ENCODE measurements around the gene CRISP2. TPM values are rescaled to one million over a fixed set of nuclear protein-coding genes. Genes with fewer than 3 reads are reported as not detected.

CRISP2 gene
- total and polyA plus RNA-seq, 2 of the 13 experiments (the other 11 are each of a cell fraction or from before 2014, with no cell fraction given) = not detected

DNA sequence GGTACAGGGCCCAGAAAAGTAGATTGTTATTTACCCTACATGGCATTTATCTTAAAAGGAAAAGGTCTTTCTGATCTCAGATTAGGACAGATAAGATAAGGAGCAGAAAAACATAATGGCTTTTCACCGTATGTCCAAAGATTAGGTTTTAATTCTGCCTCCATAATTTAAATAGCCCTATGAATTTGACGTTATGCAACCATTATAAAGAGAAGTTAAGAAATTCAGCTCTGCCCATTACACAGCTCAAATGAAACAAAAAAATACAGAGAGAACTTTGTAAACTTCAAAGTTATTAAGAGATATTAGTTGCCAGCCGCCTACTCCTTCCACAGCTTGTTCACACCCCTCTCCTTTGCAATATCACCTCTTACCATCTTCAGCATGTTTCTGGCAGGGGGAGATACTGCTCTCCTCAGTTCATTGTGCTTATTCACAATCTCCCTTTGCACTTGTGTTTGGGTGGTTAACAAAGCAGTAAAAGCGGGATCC is 22.7 kb upstream of the CRISP2 start:
- no TSS peak for BruUV-seq (replicated peaks)
- ATAC-seq (no peak), FAIRE-seq (no peak), DNase-seq (ENCODE audit: low spot score) (no peak)
- ChIA-PET POLR2A (no interaction called here), CTCF (ENCODE audit: low intra/inter-chr PET ratio, low total read pairs) (no interaction called here)
- no peak overlapping the region for H3K4me2 ChIP-seq (ENCODE audit: low read depth, low read length)
- H3K4me3 ChIP-seq (replicated peaks in 1 of 3; ENCODE audit: insufficient read depth in 1 of 3, low read depth in 2 of 3, low read length in 3 of 3) = no peak overlapping the region
- TF ChIP-seq, protein P1, sequence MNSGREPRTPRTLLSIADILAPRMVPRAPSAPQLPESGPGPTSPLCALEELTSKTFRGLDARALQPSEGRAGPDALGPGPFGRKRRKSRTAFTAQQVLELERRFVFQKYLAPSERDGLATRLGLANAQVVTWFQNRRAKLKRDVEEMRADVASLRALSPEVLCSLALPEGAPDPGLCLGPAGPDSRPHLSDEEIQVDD (CRISPR knock-in tag; IDR thresholded peaks at IDR 0.05; ENCODE audit: borderline replicate concordance) = no peak
- TF ChIP-seq SPEN (CRISPR knock-in tag; IDR thresholded peaks at IDR 0.05; ENCODE audit: low read depth) (no peak), ZFYVE20 (CRISPR knock-in tag; IDR thresholded peaks at IDR 0.05; ENCODE audit: borderline replicate concordance, low read depth) (no peak), ZFY (CRISPR knock-in tag; IDR thresholded peaks at IDR 0.05) (no peak), ZNF138 (CRISPR knock-in tag; IDR thresholded peaks at IDR 0.05; ENCODE audit: low read depth) (no peak), ZNF564 (CRISPR knock-in tag; IDR thresholded peaks at IDR 0.05) (no peak), MIER3 (CRISPR knock-in tag; IDR thresholded peaks at IDR 0.05; ENCODE audit: borderline replicate concordance) (no peak)
- H3K27ac ChIP-seq (ENCODE audit: extremely low read length, insufficient read depth, low read length) = no peak overlapping the region
- H3K79me2 ChIP-seq (ENCODE audit: insufficient read depth, low read length) = no peaks in the 10 kb centered on the region
- intact Hi-C loops (cut with micrococcal nuclease; ENCODE audit: unreplicated experiment) = no loop called here
- H3K9me3 ChIP-seq (ENCODE audit: low read length) = no peaks in the 10 kb centered on the region
- H3K9ac ChIP-seq (ENCODE audit: insufficient read depth, low read depth, low read length) = no peak overlapping the region
- no peaks in the 10 kb centered on the region for H4K20me1 ChIP-seq (ENCODE audit: insufficient read depth, low read length)
- no peaks in the 10 kb centered on the region for H3K27me3 ChIP-seq (ENCODE audit: control insufficient read depth in 1 of 2, insufficient read depth in 2 of 2, low read length in 2 of 2)
- in situ Hi-C loops (cut with HindIII; ENCODE audit: extremely low pct_ligation_motif_present, low pct_unique_long_range_greater_than_20kb) = no loop called here
- no peak overlapping the region for H2AFZ ChIP-seq (ENCODE audit: low read length)
- H3K36me3 ChIP-seq (replicated peaks in 1 of 2; ENCODE audit: control insufficient read depth in 1 of 2, insufficient read depth in 2 of 2, low read length in 2 of 2) = no peaks in the 10 kb centered on the region
- no peaks in the 10 kb centered on the region for H3K4me1 ChIP-seq (ENCODE audit: insufficient read depth, low read length)
- 5% methylated on average over 4 of the region's 4 CpGs for WGBS (ENCODE audit: low lambda C conversion rate)

DNA sequence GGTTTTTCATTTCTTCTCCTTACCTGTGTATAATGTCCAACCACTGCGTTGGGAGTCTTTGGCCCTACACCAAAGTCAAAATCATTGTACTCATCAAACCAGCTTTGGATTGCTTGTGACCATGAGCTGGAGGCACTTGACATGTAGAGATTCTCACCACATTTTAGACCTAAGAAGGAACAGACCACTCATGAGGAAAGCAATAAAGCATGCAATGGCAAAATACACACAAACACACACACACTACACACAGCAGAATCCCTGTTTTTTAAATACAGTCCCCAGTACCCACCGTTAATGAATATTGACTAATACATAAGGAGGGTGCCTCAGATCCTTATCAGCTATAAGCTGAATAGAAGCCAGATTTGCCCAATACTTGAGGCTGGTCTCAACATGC is 20.3 kb upstream of the CRISP2 start:
- ATAC-seq = no peak
- no TSS peak for BruUV-seq (replicated peaks)
- H2AFZ ChIP-seq (ENCODE audit: low read length) = no peak overlapping the region
- no peaks in the 10 kb centered on the region for H3K9me3 ChIP-seq (ENCODE audit: low read length)
- WGBS (ENCODE audit: low lambda C conversion rate) = 0% methylated on average over 2 of the region's 2 CpGs
- in situ Hi-C loops (cut with HindIII; ENCODE audit: extremely low pct_ligation_motif_present, low pct_unique_long_range_greater_than_20kb) = no loop called here
- H4K20me1 ChIP-seq (ENCODE audit: insufficient read depth, low read length) = no peaks in the 10 kb centered on the region
- no peaks in the 10 kb centered on the region for H3K36me3 ChIP-seq (replicated peaks in 1 of 2; ENCODE audit: control insufficient read depth in 1 of 2, insufficient read depth in 2 of 2, low read length in 2 of 2)
- H3K4me3 ChIP-seq (replicated peaks in 1 of 3; ENCODE audit: insufficient read depth in 1 of 3, low read depth in 2 of 3, low read length in 3 of 3) = no peak overlapping the region
- no peak overlapping the region for H3K27ac ChIP-seq (ENCODE audit: extremely low read length, insufficient read depth, low read length)
- H3K79me2 ChIP-seq (ENCODE audit: insufficient read depth, low read length) = no peaks in the 10 kb centered on the region
- DNase-seq (ENCODE audit: low spot score) = no peak
- H3K4me2 ChIP-seq (ENCODE audit: low read depth, low read length) = no peak overlapping the region
- POLR2A ChIA-PET = no interaction called here
- FAIRE-seq = no peak
- no peak overlapping the region for H3K9ac ChIP-seq (ENCODE audit: insufficient read depth, low read depth, low read length)
- CTCF ChIA-PET (ENCODE audit: low intra/inter-chr PET ratio, low total read pairs) = no interaction called here
- H3K4me1 ChIP-seq (ENCODE audit: insufficient read depth, low read length) = no peaks in the 10 kb centered on the region
- intact Hi-C loops (cut with micrococcal nuclease; ENCODE audit: unreplicated experiment) = no loop called here
- H3K27me3 ChIP-seq (ENCODE audit: control insufficient read depth in 1 of 2, insufficient read depth in 2 of 2, low read length in 2 of 2) = no peaks in the 10 kb centered on the region
- TF ChIP-seq, protein P2, sequence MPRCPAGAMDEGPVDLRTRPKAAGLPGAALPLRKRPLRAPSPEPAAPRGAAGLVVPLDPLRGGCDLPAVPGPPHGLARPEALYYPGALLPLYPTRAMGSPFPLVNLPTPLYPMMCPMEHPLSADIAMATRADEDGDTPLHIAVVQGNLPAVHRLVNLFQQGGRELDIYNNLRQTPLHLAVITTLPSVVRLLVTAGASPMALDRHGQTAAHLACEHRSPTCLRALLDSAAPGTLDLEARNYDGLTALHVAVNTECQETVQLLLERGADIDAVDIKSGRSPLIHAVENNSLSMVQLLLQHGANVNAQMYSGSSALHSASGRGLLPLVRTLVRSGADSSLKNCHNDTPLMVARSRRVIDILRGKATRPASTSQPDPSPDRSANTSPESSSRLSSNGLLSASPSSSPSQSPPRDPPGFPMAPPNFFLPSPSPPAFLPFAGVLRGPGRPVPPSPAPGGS (CRISPR knock-in tag; IDR thresholded peaks at IDR 0.05) = no peak
- TF ChIP-seq, protein P3, sequence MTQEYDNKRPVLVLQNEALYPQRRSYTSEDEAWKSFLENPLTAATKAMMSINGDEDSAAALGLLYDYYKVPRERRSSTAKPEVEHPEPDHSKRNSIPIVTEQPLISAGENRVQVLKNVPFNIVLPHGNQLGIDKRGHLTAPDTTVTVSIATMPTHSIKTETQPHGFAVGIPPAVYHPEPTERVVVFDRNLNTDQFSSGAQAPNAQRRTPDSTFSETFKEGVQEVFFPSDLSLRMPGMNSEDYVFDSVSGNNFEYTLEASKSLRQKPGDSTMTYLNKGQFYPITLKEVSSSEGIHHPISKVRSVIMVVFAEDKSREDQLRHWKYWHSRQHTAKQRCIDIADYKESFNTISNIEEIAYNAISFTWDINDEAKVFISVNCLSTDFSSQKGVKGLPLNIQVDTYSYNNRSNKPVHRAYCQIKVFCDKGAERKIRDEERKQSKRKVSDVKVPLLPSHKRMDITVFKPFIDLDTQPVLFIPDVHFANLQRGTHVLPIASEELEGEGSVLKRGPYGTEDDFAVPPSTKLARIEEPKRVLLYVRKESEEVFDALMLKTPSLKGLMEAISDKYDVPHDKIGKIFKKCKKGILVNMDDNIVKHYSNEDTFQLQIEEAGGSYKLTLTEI (CRISPR knock-in tag; conservative IDR thresholded peaks at IDR 0.05) = no peak
- TF ChIP-seq, protein P4, sequence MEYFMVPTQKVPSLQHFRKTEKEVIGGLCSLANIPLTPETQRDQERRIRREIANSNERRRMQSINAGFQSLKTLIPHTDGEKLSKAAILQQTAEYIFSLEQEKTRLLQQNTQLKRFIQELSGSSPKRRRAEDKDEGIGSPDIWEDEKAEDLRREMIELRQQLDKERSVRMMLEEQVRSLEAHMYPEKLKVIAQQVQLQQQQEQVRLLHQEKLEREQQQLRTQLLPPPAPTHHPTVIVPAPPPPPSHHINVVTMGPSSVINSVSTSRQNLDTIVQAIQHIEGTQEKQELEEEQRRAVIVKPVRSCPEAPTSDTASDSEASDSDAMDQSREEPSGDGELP (IDR thresholded peaks at IDR 0.05; ENCODE audit: borderline replicate concordance, low read depth) = no peak
- TF ChIP-seq KDM5A (IDR thresholded peaks at IDR 0.05; ENCODE audit: borderline replicate concordance, low read length) = no peak
- TF ChIP-seq ZNF256 (CRISPR knock-in tag; conservative IDR thresholded peaks at IDR 0.05) = no peak
- TF ChIP-seq, protein P5, sequence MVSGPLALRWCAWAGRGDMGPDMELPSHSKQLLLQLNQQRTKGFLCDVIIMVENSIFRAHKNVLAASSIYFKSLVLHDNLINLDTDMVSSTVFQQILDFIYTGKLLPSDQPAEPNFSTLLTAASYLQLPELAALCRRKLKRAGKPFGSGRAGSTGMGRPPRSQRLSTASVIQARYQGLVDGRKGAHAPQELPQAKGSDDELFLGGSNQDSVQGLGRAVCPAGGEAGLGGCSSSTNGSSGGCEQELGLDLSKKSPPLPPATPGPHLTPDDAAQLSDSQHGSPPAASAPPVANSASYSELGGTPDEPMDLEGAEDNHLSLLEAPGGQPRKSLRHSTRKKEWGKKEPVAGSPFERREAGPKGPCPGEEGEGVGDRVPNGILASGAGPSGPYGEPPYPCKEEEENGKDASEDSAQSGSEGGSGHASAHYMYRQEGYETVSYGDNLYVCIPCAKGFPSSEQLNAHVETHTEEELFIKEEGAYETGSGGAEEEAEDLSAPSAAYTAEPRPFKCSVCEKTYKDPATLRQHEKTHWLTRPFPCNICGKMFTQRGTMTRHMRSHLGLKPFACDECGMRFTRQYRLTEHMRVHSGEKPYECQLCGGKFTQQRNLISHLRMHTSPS (CRISPR knock-in tag; IDR thresholded peaks at IDR 0.05; ENCODE audit: low read depth) = no peak
